GM12878 (cell line): Measurements from ENCODE around the gene PTPRN2. TPM values are rescaled to one million over a fixed set of nuclear protein-coding genes. Genes with fewer than 3 reads are reported as not detected.

Source experiments
- ATAC-seq: fragments of 200-7000 bp; cut with Tn5 transposase; 3 replicates; pipeline ENCODE4 v1.9.1; 2020; ENCODE audit warnings: mild to moderate bottlenecking, moderate library complexity
- BruUV-seq: library from RNA; stranded (reverse); fragments of 400-500 nt; replicated peaks from 2 replicates; lab custom pipeline; 2021; lab: Mats Ljungman, UMichigan
- CTCF ChIA-PET: fragments of 300-600 bp; sonication (Branson Sonifier 250); formaldehyde crosslinking; extraction: SDS; loops from one replicate; lab custom pipeline; 2021; ENCODE audit warnings: inconsistent platforms; lab: Yijun Ruan, JAX
- POLR2A ChIA-PET: fragments of 350-600 bp; formaldehyde crosslinking; extraction: SDS; loops from one replicate; lab custom pipeline; 2021; ENCODE audit warnings: inconsistent platforms; lab: Charles Lee
- RAD21 ChIA-PET: fragments of 300-600 bp; sonication (Branson Sonifier 250); formaldehyde crosslinking; loops from one replicate; lab custom pipeline; 2023; ENCODE audit warnings: antibody characterized with exemption; ENCODE audit not compliant: unreplicated experiment; lab: Charles Lee
- SMC1A ChIA-PET: fragments of 300-600 bp; sonication (Branson Sonifier 250); formaldehyde crosslinking; loops from one replicate; lab custom pipeline; 2023; ENCODE audit not compliant: unreplicated experiment, uncharacterized antibody; lab: Charles Lee
- DNase-seq: peaks from one replicate; pipeline ENCODE4 v3.0.0-alpha.2; 2011; ENCODE audit warnings: low read depth, low spot score
- FAIRE-seq: peaks from 3 replicates; lab custom pipeline; 2011; peaks lifted over from hg19 to GRCh38; lab: Jason Lieb, UNC
- H2AFZ ChIP-seq: 2 replicates; pipeline ENCODE4 v1.6.0; 2011; ENCODE audit warnings: low read depth, low read length, control low read depth; ENCODE audit not compliant: control insufficient read depth
- H3K27ac ChIP-seq: 2 replicates; pipeline ENCODE4 v1.5.1; 2011; ENCODE audit warnings: control low read depth; ENCODE audit not compliant: control insufficient read depth, insufficient read depth
- H3K27me3 ChIP-seq, 2 experiments: replicated peaks in 1 of 2; 2 replicates each; pipeline versions ENCODE4 v1.6.0 to v1.6.1; 2011; ENCODE audit warnings: low read length in 1 of 2; ENCODE audit not compliant: control insufficient read depth in 2 of 2, insufficient read depth in 2 of 2
- H3K36me3 ChIP-seq, 2 experiments: 2 replicates each; pipeline ENCODE4 v1.5.1; 2011; ENCODE audit warnings: low read length in 1 of 2; ENCODE audit not compliant: control insufficient read depth in 2 of 2, insufficient read depth in 2 of 2
- H3K4me1 ChIP-seq: 2 replicates; pipeline ENCODE4 v1.6.1; 2011; ENCODE audit warnings: mild to moderate bottlenecking, low read length, moderate library complexity, mixed read lengths; ENCODE audit not compliant: control insufficient read depth, insufficient read depth
- H3K4me2 ChIP-seq: 2 replicates; pipeline ENCODE4 v1.6.0; 2011; ENCODE audit warnings: control low read depth; ENCODE audit not compliant: control insufficient read depth, insufficient read depth
- H3K4me3 ChIP-seq: fragments of 200-600 bp; sonication (generic); 2 replicates; pipeline ENCODE4 v1.5.1; 2016
- H3K79me2 ChIP-seq: 2 replicates; pipeline ENCODE4 v1.6.0; 2011; ENCODE audit warnings: low read length; ENCODE audit not compliant: control insufficient read depth, insufficient read depth
- H3K9ac ChIP-seq: 2 replicates; pipeline ENCODE4 v1.8.0; 2011; ENCODE audit warnings: low read length, control low read depth, mixed read lengths; ENCODE audit not compliant: control insufficient read depth, insufficient read depth
- H3K9me3 ChIP-seq: replicated peaks from 3 replicates; pipeline ENCODE4 v1.5.1; 2011; ENCODE audit warnings: mild to moderate bottlenecking, low read length; ENCODE audit not compliant: control insufficient read depth, insufficient read depth
- H4K20me1 ChIP-seq: 2 replicates; pipeline ENCODE4 v1.6.0; 2011; ENCODE audit not compliant: control insufficient read depth, insufficient read depth
- BACH1 ChIP-seq: fragments of 450-650 bp; IDR thresholded peaks from 2 replicates; pipeline ENCODE4 v1.6.1; 2017; ENCODE audit warnings: mild to moderate bottlenecking, borderline replicate concordance
- CEBPB ChIP-seq, 2 experiments: fragments of 150-350 bp in 1 of 2; IDR thresholded peaks; 2 replicates each; pipeline ENCODE4 v1.6.1; 2012 to 2014; ENCODE audit warnings: low read depth in 2 of 2, low read length in 2 of 2, borderline replicate concordance in 1 of 2, inconsistent platforms in 1 of 2
- GABPA ChIP-seq: IDR thresholded peaks from 2 replicates; pipeline ENCODE4 v1.6.1; 2014; ENCODE audit warnings: antibody characterized with exemption, low read depth, mild to moderate bottlenecking, inconsistent platforms
- HDAC6 ChIP-seq: fragments of 200-600 bp; sonication (generic); IDR thresholded peaks from one replicate; pipeline ENCODE4 v1.8.0; 2017; ENCODE audit warnings: antibody characterized with exemption; ENCODE audit not compliant: unreplicated experiment
- JUNB ChIP-seq: IDR thresholded peaks from 2 replicates; pipeline ENCODE4 v1.6.1; 2016; ENCODE audit warnings: antibody characterized with exemption, mild to moderate bottlenecking
- KLF5 ChIP-seq: fragments of 450-650 bp; IDR thresholded peaks from 2 replicates; pipeline ENCODE4 v1.6.1; 2014; ENCODE audit warnings: mild to moderate bottlenecking; ENCODE audit not compliant: partially characterized antibody
- MYB ChIP-seq: fragments of 150-350 bp; IDR thresholded peaks from 2 replicates; pipeline ENCODE4 v1.6.1; 2014; ENCODE audit warnings: mild to moderate bottlenecking, low read depth, low read length, borderline replicate concordance
- MYC ChIP-seq: IDR thresholded peaks from 2 replicates; pipeline ENCODE4 v1.6.1; 2011; ENCODE audit warnings: mild to moderate bottlenecking, low read length, moderate library complexity, inconsistent platforms; ENCODE audit not compliant: insufficient read depth, insufficient replicate concordance, insufficient read length, severe bottlenecking
- NRF1 ChIP-seq: conservative IDR thresholded peaks from 2 replicates; pipeline ENCODE4 v1.6.1; 2011; ENCODE audit warnings: mild to moderate bottlenecking, low read depth, low read length, improper control_type of control experiment
- PAX8 ChIP-seq: fragments of 450-650 bp; IDR thresholded peaks from 2 replicates; pipeline ENCODE4 v1.6.1; 2017; ENCODE audit warnings: mild to moderate bottlenecking, moderate library complexity
- POLR2AphosphoS5 ChIP-seq: IDR thresholded peaks from 2 replicates; pipeline ENCODE4 v1.6.1; 2011; ENCODE audit warnings: mild to moderate bottlenecking, low read length, inconsistent platforms
- RAD21 ChIP-seq: IDR thresholded peaks from 2 replicates; pipeline ENCODE4 v1.6.1; 2011; ENCODE audit warnings: mild to moderate bottlenecking, low read depth, low read length, moderate library complexity; ENCODE audit not compliant: insufficient read depth
- RFX5 ChIP-seq: IDR thresholded peaks from 2 replicates; pipeline ENCODE4 v1.6.1; 2011; ENCODE audit warnings: low read depth, low read length, improper control_type of control experiment
- SMARCA5 ChIP-seq: fragments of 450-650 bp; IDR thresholded peaks from 2 replicates; pipeline ENCODE4 v1.6.1; 2017; ENCODE audit warnings: mild to moderate bottlenecking
- SUZ12 ChIP-seq: fragments of 200-600 bp; sonication (generic); IDR thresholded peaks from one replicate; pipeline ENCODE4 v1.6.1; 2018; ENCODE audit warnings: antibody characterized with exemption, mild to moderate bottlenecking; ENCODE audit not compliant: unreplicated experiment
- WGBS: methylation state at CpG from one replicate; pipeline ENCODE4 v1.1.6; 2016; ENCODE audit warnings: low lambda C conversion rate; ENCODE audit not compliant: insufficient replicate concordance, insufficient coverage; ENCODE audit errors: missing lambda C conversion rate; 5-methylcytosine and 5-hydroxymethylcytosine counted together
- in situ Hi-C: fragments of 300-500 bp; cut with MboI; formaldehyde crosslinking; loops from 9 replicates; pipeline ENCODE4 v1.14.3; 2018; ENCODE audit warnings: mixed read lengths
- intact Hi-C: fragments of 100-400 bp; cut with micrococcal nuclease; formaldehyde crosslinking; loops from one replicate; pipeline ENCODE4 v1.14.2; 2022; ENCODE audit not compliant: unreplicated experiment
- polyA plus RNA-seq, 11 experiments: library from polyadenylated mRNA; depleted of rRNA in 4 of 11; unstranded in 6 of 11; stranded (reverse) in 5 of 11; fragments of >200 nt; fragmentation: Nextera tagmentation in 4 of 11; fragmentation: Illumina TruSeq in 1 of 11; extraction: Ambion mirVana in 4 of 11; extraction: Trizol in 1 of 11; gene quantifications; 1 replicate in 1 of 11; 2 replicates in 10 of 11; pipeline versions ENCODE4 v1.2.1 to v1.2.3, GENCODE V29; 2011 to 2016; ENCODE audit warnings: inconsistent platforms in 2 of 11, missing spikeins in 2 of 11, low read depth in 1 of 11
- total RNA-seq, 4 experiments: library from RNA; depleted of rRNA in 3 of 4; stranded (reverse); fragments of >200 nt in 3 of 4; fragmentation: Illumina TruSeq in 1 of 4; extraction: Trizol in 1 of 4; gene quantifications; 2 replicates each; pipeline versions ENCODE4 v1.2.1 to v1.2.3, GENCODE V29; 2013 to 2021
- TF ChIP-seq, protein P1 (sequence below): fragments of 450-650 bp; formaldehyde crosslinking; IDR thresholded peaks from 2 replicates; pipeline ENCODE4 v1.4.0; 2020; ENCODE audit warnings: mild to moderate bottlenecking, moderate library complexity
- TF ChIP-seq, protein P2 (sequence below): fragments of 450-650 bp; formaldehyde crosslinking; IDR thresholded peaks from 2 replicates; pipeline ENCODE4 v1.5.0; 2022; ENCODE audit warnings: mild to moderate bottlenecking, missing genetic modification characterization
- TF ChIP-seq, protein P3 (sequence below): fragments of 450-650 bp; IDR thresholded peaks from 2 replicates; pipeline ENCODE4 v1.6.1; 2016; ENCODE audit warnings: mild to moderate bottlenecking

Gene PTPRN2
- total and polyA plus RNA-seq, 10 of the 15 experiments (the other 5 are each of a cell fraction or from before 2014, with no cell fraction given) = 5.4 TPM; not detected in 9

DNA sequence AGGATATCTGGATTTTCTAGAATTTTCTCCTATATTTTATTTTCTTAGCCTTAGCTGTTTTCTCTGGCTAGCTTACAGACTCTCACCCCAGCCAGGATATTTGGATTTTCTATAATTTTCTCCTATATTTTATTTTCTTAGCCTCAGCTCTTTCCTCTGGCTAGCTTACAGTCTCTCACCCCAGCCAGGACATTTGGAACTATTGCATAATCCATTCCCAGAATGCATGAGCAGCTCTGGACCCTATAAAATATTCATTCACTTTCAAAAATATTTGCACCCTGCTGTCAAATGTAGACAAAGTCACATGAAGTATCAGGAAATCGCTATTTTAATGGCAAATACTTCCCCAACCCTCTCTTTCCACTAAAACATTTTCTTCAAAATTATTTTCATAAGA is 952.0 kb downstream of the PTPRN2 start (continued):
- TF ChIP-seq BACH1 (no peak), GABPA (no peak), KLF5 (no peak), PAX8 (no peak), POLR2AphosphoS5 (no peak), HDAC6 (no peak), CEBPB (IDR thresholded peaks at IDR 0.05; ENCODE audit: borderline replicate concordance in 1 of 2, low read depth in 2 of 2, low read length in 2 of 2) (no peak), MYC (no peak), RAD21 (no peak)
- TF ChIP-seq, protein P1, sequence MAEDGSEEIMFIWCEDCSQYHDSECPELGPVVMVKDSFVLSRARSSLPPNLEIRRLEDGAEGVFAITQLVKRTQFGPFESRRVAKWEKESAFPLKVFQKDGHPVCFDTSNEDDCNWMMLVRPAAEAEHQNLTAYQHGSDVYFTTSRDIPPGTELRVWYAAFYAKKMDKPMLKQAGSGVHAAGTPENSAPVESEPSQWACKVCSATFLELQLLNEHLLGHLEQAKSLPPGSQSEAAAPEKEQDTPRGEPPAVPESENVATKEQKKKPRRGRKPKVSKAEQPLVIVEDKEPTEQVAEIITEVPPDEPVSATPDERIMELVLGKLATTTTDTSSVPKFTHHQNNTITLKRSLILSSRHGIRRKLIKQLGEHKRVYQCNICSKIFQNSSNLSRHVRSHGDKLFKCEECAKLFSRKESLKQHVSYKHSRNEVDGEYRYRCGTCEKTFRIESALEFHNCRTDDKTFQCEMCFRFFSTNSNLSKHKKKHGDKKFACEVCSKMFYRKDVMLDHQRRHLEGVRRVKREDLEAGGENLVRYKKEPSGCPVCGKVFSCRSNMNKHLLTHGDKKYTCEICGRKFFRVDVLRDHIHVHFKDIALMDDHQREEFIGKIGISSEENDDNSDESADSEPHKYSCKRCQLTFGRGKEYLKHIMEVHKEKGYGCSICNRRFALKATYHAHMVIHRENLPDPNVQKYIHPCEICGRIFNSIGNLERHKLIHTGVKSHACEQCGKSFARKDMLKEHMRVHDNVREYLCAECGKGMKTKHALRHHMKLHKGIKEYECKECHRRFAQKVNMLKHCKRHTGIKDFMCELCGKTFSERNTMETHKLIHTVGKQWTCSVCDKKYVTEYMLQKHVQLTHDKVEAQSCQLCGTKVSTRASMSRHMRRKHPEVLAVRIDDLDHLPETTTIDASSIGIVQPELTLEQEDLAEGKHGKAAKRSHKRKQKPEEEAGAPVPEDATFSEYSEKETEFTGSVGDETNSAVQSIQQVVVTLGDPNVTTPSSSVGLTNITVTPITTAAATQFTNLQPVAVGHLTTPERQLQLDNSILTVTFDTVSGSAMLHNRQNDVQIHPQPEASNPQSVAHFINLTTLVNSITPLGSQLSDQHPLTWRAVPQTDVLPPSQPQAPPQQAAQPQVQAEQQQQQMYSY = no peak

DNA sequence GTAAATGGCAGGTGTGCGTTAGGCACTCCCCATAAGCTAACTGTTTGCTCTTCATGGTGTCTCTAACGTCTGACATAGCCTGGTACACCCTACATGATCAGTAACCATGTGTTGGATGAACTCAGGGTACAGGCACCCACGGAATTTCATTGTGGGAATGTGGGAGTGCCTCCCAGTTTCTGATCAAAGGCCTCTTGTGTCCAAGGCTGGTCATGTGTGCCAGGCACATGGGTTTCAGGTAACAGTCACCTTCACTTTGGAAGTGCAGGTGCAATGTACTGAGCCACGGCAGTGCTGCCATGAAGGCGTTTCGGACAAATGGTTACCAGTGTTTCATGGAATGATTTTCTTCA is 952.5 kb downstream of the PTPRN2 start:
- Histone ChIP-seq H4K20me1 (no peaks in the 10 kb centered on the region), H3K9ac (no peak overlapping the region), H3K9me3 (no peaks in the 10 kb centered on the region; the same call in 2 of the 3 replicates), H3K79me2 (no peaks in the 10 kb centered on the region), H3K27ac (no peak overlapping the region), H2AFZ (no peak overlapping the region), H3K4me3 (no peak overlapping the region), H3K36me3 (no peaks in the 10 kb centered on the region), H3K27me3 (no peaks in the 10 kb centered on the region), H3K4me2 (no peak overlapping the region), H3K4me1 (no peaks in the 10 kb centered on the region)
- CTCF ChIA-PET = no interaction called here
- in situ Hi-C loops = no loop called here
- POLR2A ChIA-PET = no interaction called here
- intact Hi-C loops = no loop called here
- 40% methylated on average over 6 of the region's 6 CpGs for WGBS
- BruUV-seq = no TSS peak
- ATAC-seq (no peak), DNase-seq (no peak), FAIRE-seq (no peak)
- RAD21 ChIA-PET = no interaction called here
- SMC1A ChIA-PET = no interaction called here
- no peak for TF ChIP-seq SMARCA5
- TF ChIP-seq MYB = no peak
- TF ChIP-seq, protein P2, sequence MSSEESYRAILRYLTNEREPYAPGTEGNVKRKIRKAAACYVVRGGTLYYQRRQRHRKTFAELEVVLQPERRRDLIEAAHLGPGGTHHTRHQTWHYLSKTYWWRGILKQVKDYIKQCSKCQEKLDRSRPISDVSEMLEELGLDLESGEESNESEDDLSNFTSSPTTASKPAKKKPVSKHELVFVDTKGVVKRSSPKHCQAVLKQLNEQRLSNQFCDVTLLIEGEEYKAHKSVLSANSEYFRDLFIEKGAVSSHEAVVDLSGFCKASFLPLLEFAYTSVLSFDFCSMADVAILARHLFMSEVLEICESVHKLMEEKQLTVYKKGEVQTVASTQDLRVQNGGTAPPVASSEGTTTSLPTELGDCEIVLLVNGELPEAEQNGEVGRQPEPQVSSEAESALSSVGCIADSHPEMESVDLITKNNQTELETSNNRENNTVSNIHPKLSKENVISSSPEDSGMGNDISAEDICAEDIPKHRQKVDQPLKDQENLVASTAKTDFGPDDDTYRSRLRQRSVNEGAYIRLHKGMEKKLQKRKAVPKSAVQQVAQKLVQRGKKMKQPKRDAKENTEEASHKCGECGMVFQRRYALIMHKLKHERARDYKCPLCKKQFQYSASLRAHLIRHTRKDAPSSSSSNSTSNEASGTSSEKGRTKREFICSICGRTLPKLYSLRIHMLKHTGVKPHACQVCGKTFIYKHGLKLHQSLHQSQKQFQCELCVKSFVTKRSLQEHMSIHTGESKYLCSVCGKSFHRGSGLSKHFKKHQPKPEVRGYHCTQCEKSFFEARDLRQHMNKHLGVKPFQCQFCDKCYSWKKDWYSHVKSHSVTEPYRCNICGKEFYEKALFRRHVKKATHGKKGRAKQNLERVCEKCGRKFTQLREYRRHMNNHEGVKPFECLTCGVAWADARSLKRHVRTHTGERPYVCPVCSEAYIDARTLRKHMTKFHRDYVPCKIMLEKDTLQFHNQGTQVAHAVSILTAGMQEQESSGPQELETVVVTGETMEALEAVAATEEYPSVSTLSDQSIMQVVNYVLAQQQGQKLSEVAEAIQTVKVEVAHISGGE (CRISPR knock-in tag) = no peak
- TF ChIP-seq NRF1 = no peak
- TF ChIP-seq SUZ12 = no peak
- no peak for TF ChIP-seq RFX5
- TF ChIP-seq JUNB = no peak
- TF ChIP-seq, protein P3, sequence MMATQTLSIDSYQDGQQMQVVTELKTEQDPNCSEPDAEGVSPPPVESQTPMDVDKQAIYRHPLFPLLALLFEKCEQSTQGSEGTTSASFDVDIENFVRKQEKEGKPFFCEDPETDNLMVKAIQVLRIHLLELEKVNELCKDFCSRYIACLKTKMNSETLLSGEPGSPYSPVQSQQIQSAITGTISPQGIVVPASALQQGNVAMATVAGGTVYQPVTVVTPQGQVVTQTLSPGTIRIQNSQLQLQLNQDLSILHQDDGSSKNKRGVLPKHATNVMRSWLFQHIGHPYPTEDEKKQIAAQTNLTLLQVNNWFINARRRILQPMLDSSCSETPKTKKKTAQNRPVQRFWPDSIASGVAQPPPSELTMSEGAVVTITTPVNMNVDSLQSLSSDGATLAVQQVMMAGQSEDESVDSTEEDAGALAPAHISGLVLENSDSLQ = no peak
